Stimulated activated CD8-positive, alpha-beta memory T cell treated with anti-CD3 and anti-CD28 coated beads, Interleukin-2, amount 100 ng/mL, for 48 hours (primary cell): ENCODE measurements around the gene TSNAX.

ENCODE experiments used
- DNase-seq, 2 donors: peaks; one replicate each; pipeline ENCODE4 v3.0.0-alpha.2; 2020; ENCODE audit warnings: low read depth in 2 of 2

The TSNAX gene

GRCh38 chr1:231518485-231519034, 9.9 kb upstream of the TSNAX start:
- DNase-seq: no peak

GRCh38 chr1:231519166-231519565, 9.3 kb upstream of the TSNAX start:
- no peak for DNase-seq

GRCh38 chr1:231522038-231522437, 6.4 kb upstream of the TSNAX start:
- DNase-seq: no peak

GRCh38 chr1:231522931-231523642, 5.4 kb upstream of the TSNAX start:
- DNase-seq: no peak

- no peak for DNase-seq
Measured at GRCh38 chr1:231523816-231524215, 4.7 kb upstream of the TSNAX start.

- no peak for DNase-seq
Measured at GRCh38 chr1:231526536-231526935, 1.9 kb upstream of the TSNAX start.

- no peak for DNase-seq
Measured at GRCh38 chr1:231527586-231528171, 790 bp upstream of the TSNAX start.

- DNase-seq: no peak
Measured at GRCh38 chr1:231533240-231533639, 4.8 kb downstream of the TSNAX start.

GRCh38 chr1:231534703-231535159, 6.3 kb downstream of the TSNAX start:
- DNase-seq: no peak

GRCh38 chr1:231536099-231536498, 7.6 kb downstream of the TSNAX start:
- no peak for DNase-seq

GRCh38 chr1:231540847-231541246, 12.4 kb downstream of the TSNAX start:
- DNase-seq: no peak

GRCh38 chr1:231541842-231542241, 13.4 kb downstream of the TSNAX start:
- no peak for DNase-seq

- DNase-seq: no peak
Measured at GRCh38 chr1:231544943-231545592, 16.6 kb downstream of the TSNAX start.

GRCh38 chr1:231546693-231547092, 18.2 kb downstream of the TSNAX start:
- DNase-seq: no peak

GRCh38 chr1:231549733-231550447, 21.4 kb downstream of the TSNAX start:
- no peak for DNase-seq

- DNase-seq: no peak
Measured at GRCh38 chr1:231550448-231550781, 21.9 kb downstream of the TSNAX start.

GRCh38 chr1:231553320-231553719, 24.9 kb downstream of the TSNAX start:
- DNase-seq: no peak

- DNase-seq: no peak
Measured at GRCh38 chr1:231554969-231555368, 26.5 kb downstream of the TSNAX start.

- DNase-seq: no peak
Measured at GRCh38 chr1:231557411-231557810, 28.9 kb downstream of the TSNAX start.

- no peak for DNase-seq
Measured at GRCh38 chr1:231557898-231558707, 29.6 kb downstream of the TSNAX start.

- DNase-seq: no peak
Measured at GRCh38 chr1:231558708-231559185, 30.3 kb downstream of the TSNAX start.
